Measurements from ENCODE around the gene OR10P1. TPM values are rescaled to one million over a fixed set of nuclear protein-coding genes. Genes with fewer than 3 reads are reported as not detected.

Gene OR10P1
- polyA plus RNA-seq, 2 of the 4 experiments (the other 2 are of a cell fraction), result not detected

DNA sequence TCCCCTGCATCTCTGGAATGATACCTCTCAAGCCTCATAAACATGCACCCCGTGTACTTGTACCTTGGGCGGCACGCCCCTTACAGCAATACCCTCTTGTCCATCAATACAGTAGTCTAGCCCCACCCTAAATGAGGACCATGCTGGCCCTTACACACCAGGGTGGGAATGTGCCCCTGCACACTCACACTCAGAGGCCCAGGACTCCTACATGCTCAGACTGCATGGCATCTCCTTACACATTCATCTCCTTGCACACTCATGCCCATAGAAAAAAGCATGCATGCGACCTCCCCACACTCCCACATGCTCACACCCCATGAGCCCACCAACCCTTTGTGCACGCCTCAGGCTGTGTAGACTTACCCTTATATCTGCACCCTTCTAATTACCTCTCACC lies 49.0 kb downstream of the OR10P1 start:
- ChIA-PET CTCF (interaction anchor here (1.2 to 1.5 kb wide), 3 partner anchors 10 to 27 kb away, joined by 3 read pairs; no protein-coding TSS in a partner anchor), POLR2A (no interaction called here)
- TF ChIP-seq CHD2 (IDR thresholded peaks at IDR 0.05; ENCODE audit: low read length, partially characterized antibody) (no peak), POLR2A (IDR thresholded peaks at IDR 0.05; ENCODE audit: low read length) (0 out of 2 replicates have a peak, but pooled peaks have one; percentile 14), RFX5 (IDR thresholded peaks at IDR 0.05) (no peak)
- Histone ChIP-seq H3K4me2 (no peak overlapping the region), H3K27ac (no peak overlapping the region), H3K4me3 (no peak overlapping the region), H3K4me1 (peaks cover 14% of the 10 kb centered on the region; the same call in 2 of the 3 replicates), H3K9me3 (no peaks in the 10 kb centered on the region)
- ATAC-seq (no peak), FAIRE-seq (no peak), DNase-seq (ENCODE audit: low read depth in 1 of 2, low spot score in 1 of 2) (no peak)
- 78% methylated on average over 5 of the region's 5 CpGs for WGBS (ENCODE audit: missing lambda C conversion rate)

DNA sequence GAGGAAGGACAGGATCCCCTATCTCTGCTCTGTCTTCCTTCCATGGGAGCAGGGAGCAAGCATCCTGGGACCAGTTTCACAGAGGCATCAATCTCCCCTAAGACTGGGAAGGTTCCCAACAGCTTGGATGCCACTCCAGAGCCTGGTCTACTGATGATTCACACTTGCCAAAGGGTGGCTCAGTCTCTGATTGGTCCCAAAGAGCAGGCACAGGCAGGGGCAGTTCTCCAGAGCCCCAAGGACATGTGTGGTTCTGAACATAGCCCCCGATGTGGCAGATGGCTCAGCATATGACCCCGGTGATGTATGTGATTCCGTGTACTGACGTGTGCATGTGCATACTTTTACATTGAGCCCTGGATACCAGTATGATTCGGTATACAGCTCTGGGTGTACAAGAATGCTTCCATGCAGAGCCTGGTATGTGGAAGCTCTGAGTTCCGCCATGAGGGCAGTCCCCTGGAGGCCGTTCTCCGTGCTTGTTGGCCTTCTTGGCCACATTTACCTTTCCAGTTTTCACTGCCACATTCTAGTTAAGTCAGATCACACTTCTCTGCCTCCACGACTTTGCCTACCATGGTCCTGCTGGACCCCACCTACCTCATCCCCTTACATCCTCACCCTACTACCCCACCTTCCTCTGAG lies 49.8 kb downstream of the OR10P1 start:
- H3K27ac ChIP-seq, result no peak overlapping the region
- H3K4me3 ChIP-seq, result no peak overlapping the region
- ChIA-PET POLR2A (no interaction called here), CTCF (interaction anchor here (1.2 to 1.3 kb wide), 2 partner anchors 30 to 34 kb away, joined by 3 to 5 read pairs; no protein-coding TSS in a partner anchor)
- no peak for ATAC-seq
- FAIRE-seq, result no peak
- no peak for DNase-seq (ENCODE audit: low read depth in 1 of 2, low spot score in 1 of 2)
- no peaks in the 10 kb centered on the region for H3K9me3 ChIP-seq
- WGBS (ENCODE audit: missing lambda C conversion rate), result 67% methylated on average over 9 of the region's 9 CpGs
- no peak overlapping the region for H3K4me2 ChIP-seq
- peaks cover 9% of the 10 kb centered on the region; the same call in 2 of the 3 replicates for H3K4me1 ChIP-seq
- TF ChIP-seq HDAC2 (IDR thresholded peaks at IDR 0.05), result no peak
- TF ChIP-seq HOXA7 (CRISPR knock-in tag; IDR thresholded peaks at IDR 0.05), result no peak
- TF ChIP-seq MYC (IDR thresholded peaks at IDR 0.05; ENCODE audit: borderline replicate concordance, low read length), result no peak
- no peak for TF ChIP-seq HOXB13 (CRISPR knock-in tag; IDR thresholded peaks at IDR 0.05; ENCODE audit: low read depth)
- no peak for TF ChIP-seq PHF8 (IDR thresholded peaks at IDR 0.05; ENCODE audit: borderline replicate concordance, low read depth)
- TF ChIP-seq JUNB (IDR thresholded peaks at IDR 0.05), result no peak
- TF ChIP-seq ZFP36 (IDR thresholded peaks at IDR 0.05; ENCODE audit: borderline replicate concordance, partially characterized antibody), result no peak

Small RNA genes lying within 50 kb of the gene (small RNA-seq; reads per million reads assigned to genes)
- 0 reads per million in 6 experiments for gene AC009779.5

Other genes starting within 250 kb of the OR10P1 start
- gene OR6C65, start 236.4 kb upstream of the OR10P1 start, polyA plus RNA-seq (2011; rRNA removed), result not detected in 2 replicates
- not detected in 3 replicates for gene OR6C65, start 236.4 kb upstream of the OR10P1 start, polyA plus RNA-seq (2017; fragmentation: RNase III; extraction: RNeasy Plus Mini Kit Qiagen cat#74134 plus additional on column Dnase treatment)
- gene OR6C76, start 210.6 kb upstream of the OR10P1 start, polyA plus RNA-seq (2011; rRNA removed), result not detected in 2 replicates
- not detected in 3 replicates for gene OR6C76, start 210.6 kb upstream of the OR10P1 start, polyA plus RNA-seq (2017; fragmentation: RNase III; extraction: RNeasy Plus Mini Kit Qiagen cat#74134 plus additional on column Dnase treatment)
- gene OR6C2, start 192.8 kb upstream of the OR10P1 start, polyA plus RNA-seq (2011; rRNA removed), result not detected in 2 replicates
- not detected in 3 replicates for gene OR6C2, start 192.8 kb upstream of the OR10P1 start, polyA plus RNA-seq (2017; fragmentation: RNase III; extraction: RNeasy Plus Mini Kit Qiagen cat#74134 plus additional on column Dnase treatment)
- not detected in 2 replicates for gene OR6C70, start 166.8 kb upstream of the OR10P1 start, polyA plus RNA-seq (2011; rRNA removed)
- not detected in 3 replicates for gene OR6C70, start 166.8 kb upstream of the OR10P1 start, polyA plus RNA-seq (2017; fragmentation: RNase III; extraction: RNeasy Plus Mini Kit Qiagen cat#74134 plus additional on column Dnase treatment)
- gene OR6C68, start 144.5 kb upstream of the OR10P1 start, polyA plus RNA-seq (2011; rRNA removed), result not detected in 2 replicates
- gene OR6C68, start 144.5 kb upstream of the OR10P1 start, polyA plus RNA-seq (2017; fragmentation: RNase III; extraction: RNeasy Plus Mini Kit Qiagen cat#74134 plus additional on column Dnase treatment), result not detected in 3 replicates
- gene OR6C4, start 87.3 kb upstream of the OR10P1 start, polyA plus RNA-seq (2011; rRNA removed), result not detected in 2 replicates
- not detected in 3 replicates for gene OR6C4, start 87.3 kb upstream of the OR10P1 start, polyA plus RNA-seq (2017; fragmentation: RNase III; extraction: RNeasy Plus Mini Kit Qiagen cat#74134 plus additional on column Dnase treatment)
- not detected in 2 replicates for gene OR2AP1, start 64.4 kb upstream of the OR10P1 start, polyA plus RNA-seq (2011; rRNA removed)
- not detected in 3 replicates for gene OR2AP1, start 64.4 kb upstream of the OR10P1 start, polyA plus RNA-seq (2017; fragmentation: RNase III; extraction: RNeasy Plus Mini Kit Qiagen cat#74134 plus additional on column Dnase treatment)
- 1.1 and 1.4 TPM in 2 replicates for gene ITGA7, start 71.0 kb downstream of the OR10P1 start, polyA plus RNA-seq (2011; rRNA removed)
- 1.7 to 2.0 TPM (median 1.9 TPM) in 3 replicates for gene ITGA7, start 71.0 kb downstream of the OR10P1 start, polyA plus RNA-seq (2017; fragmentation: RNase III; extraction: RNeasy Plus Mini Kit Qiagen cat#74134 plus additional on column Dnase treatment)
- 112 and 115 TPM in 2 replicates for gene BLOC1S1, start 79.2 kb downstream of the OR10P1 start, polyA plus RNA-seq (2011; rRNA removed)
- gene BLOC1S1, start 79.2 kb downstream of the OR10P1 start, polyA plus RNA-seq (2017; fragmentation: RNase III; extraction: RNeasy Plus Mini Kit Qiagen cat#74134 plus additional on column Dnase treatment), result 129 to 138 TPM (median 134 TPM) in 3 replicates
- gene RDH5, start 83.5 kb downstream of the OR10P1 start, polyA plus RNA-seq (2011; rRNA removed), result 8.1 and 9.1 TPM in 2 replicates
- 3.4 to 5.4 TPM (median 4.1 TPM) in 3 replicates for gene RDH5, start 83.5 kb downstream of the OR10P1 start, polyA plus RNA-seq (2017; fragmentation: RNase III; extraction: RNeasy Plus Mini Kit Qiagen cat#74134 plus additional on column Dnase treatment)
- gene CD63, start 92.1 kb downstream of the OR10P1 start, polyA plus RNA-seq (2011; rRNA removed), result 512 and 724 TPM in 2 replicates
- 493 to 547 TPM (median 530 TPM) in 3 replicates for gene CD63, start 92.1 kb downstream of the OR10P1 start, polyA plus RNA-seq (2017; fragmentation: RNase III; extraction: RNeasy Plus Mini Kit Qiagen cat#74134 plus additional on column Dnase treatment)
- 1.2 and 1.4 TPM in 2 replicates for gene GDF11, start 106.2 kb downstream of the OR10P1 start, polyA plus RNA-seq (2011; rRNA removed)
- gene GDF11, start 106.2 kb downstream of the OR10P1 start, polyA plus RNA-seq (2017; fragmentation: RNase III; extraction: RNeasy Plus Mini Kit Qiagen cat#74134 plus additional on column Dnase treatment), result 2.8 to 3.6 TPM (median 3.1 TPM) in 3 replicates
- 164 and 198 TPM in 2 replicates for gene SARNP, start 180.8 kb downstream of the OR10P1 start, polyA plus RNA-seq (2011; rRNA removed)
- gene SARNP, start 180.8 kb downstream of the OR10P1 start, polyA plus RNA-seq (2017; fragmentation: RNase III; extraction: RNeasy Plus Mini Kit Qiagen cat#74134 plus additional on column Dnase treatment), result 116 to 126 TPM (median 123 TPM) in 3 replicates
- gene ORMDL2, start 181.1 kb downstream of the OR10P1 start, polyA plus RNA-seq (2011; rRNA removed), result 93.6 and 138 TPM in 2 replicates
- 73.5 to 82.9 TPM (median 79.0 TPM) in 3 replicates for gene ORMDL2, start 181.1 kb downstream of the OR10P1 start, polyA plus RNA-seq (2017; fragmentation: RNase III; extraction: RNeasy Plus Mini Kit Qiagen cat#74134 plus additional on column Dnase treatment)
- 11.9 and 23.6 TPM in 2 replicates for gene DNAJC14, start 192.7 kb downstream of the OR10P1 start, polyA plus RNA-seq (2011; rRNA removed)
- 23.6 to 30.4 TPM (median 29.5 TPM) in 3 replicates for gene DNAJC14, start 192.7 kb downstream of the OR10P1 start, polyA plus RNA-seq (2017; fragmentation: RNase III; extraction: RNeasy Plus Mini Kit Qiagen cat#74134 plus additional on column Dnase treatment)
- gene MMP19, start 206.0 kb downstream of the OR10P1 start, polyA plus RNA-seq (2011; rRNA removed), result 0.06 and 0.09 TPM in 2 replicates
- gene MMP19, start 206.0 kb downstream of the OR10P1 start, polyA plus RNA-seq (2017; fragmentation: RNase III; extraction: RNeasy Plus Mini Kit Qiagen cat#74134 plus additional on column Dnase treatment), result 0.09 to 0.11 TPM (median 0.09 TPM) in 3 replicates